Epithelial cell of umbilical artery (primary cell): Measurements from ENCODE around the gene TSPAN2. TPM values are rescaled to one million over a fixed set of nuclear protein-coding genes. Genes with fewer than 3 reads are reported as not detected.

Experiments
- total RNA-seq: library from RNA; depleted of rRNA; stranded (reverse); fragments of >200 nt; gene quantifications from 2 replicates; pipeline ENCODE4 v1.2.3, GENCODE V29; 2014

TSPAN2 gene
- 2.6 and 3.6 TPM in 2 replicates for total RNA-seq

GRCh38 chr1:115089420-115090185 is at the start of gene TSPAN2:
Gene TSPAN2 (minus strand): TSS chr1:115089503. CDS start chr1:115089432, 71 bp downstream.

GRCh38 chr1:115029526-115029925 is 59.8 kb downstream of the TSPAN2 start, which contains the start of gene TSHB:
Gene TSHB (plus strand): TSS chr1:115029826. CDS start chr1:115033363, 3,537 bp downstream.

Other genes with a start within 250 kb of the TSPAN2 start
- gene SYCP1, start 234.6 kb downstream of the TSPAN2 start, total RNA-seq, result not detected in 2 replicates
- not detected in 2 replicates for gene TSHB, start 59.7 kb downstream of the TSPAN2 start, total RNA-seq
- gene NGF, start 248.7 kb upstream of the TSPAN2 start, total RNA-seq, result not detected in 2 replicates